ENCODE results near the gene CHAF1A. TPM values are rescaled to one million over a fixed set of nuclear protein-coding genes. Genes with fewer than 3 reads are reported as not detected.

The CHAF1A gene
- total and polyA plus RNA-seq, 2 of the 4 experiments (the other 2 are of a cell fraction), result 12.4 to 22.9 TPM

DNA sequence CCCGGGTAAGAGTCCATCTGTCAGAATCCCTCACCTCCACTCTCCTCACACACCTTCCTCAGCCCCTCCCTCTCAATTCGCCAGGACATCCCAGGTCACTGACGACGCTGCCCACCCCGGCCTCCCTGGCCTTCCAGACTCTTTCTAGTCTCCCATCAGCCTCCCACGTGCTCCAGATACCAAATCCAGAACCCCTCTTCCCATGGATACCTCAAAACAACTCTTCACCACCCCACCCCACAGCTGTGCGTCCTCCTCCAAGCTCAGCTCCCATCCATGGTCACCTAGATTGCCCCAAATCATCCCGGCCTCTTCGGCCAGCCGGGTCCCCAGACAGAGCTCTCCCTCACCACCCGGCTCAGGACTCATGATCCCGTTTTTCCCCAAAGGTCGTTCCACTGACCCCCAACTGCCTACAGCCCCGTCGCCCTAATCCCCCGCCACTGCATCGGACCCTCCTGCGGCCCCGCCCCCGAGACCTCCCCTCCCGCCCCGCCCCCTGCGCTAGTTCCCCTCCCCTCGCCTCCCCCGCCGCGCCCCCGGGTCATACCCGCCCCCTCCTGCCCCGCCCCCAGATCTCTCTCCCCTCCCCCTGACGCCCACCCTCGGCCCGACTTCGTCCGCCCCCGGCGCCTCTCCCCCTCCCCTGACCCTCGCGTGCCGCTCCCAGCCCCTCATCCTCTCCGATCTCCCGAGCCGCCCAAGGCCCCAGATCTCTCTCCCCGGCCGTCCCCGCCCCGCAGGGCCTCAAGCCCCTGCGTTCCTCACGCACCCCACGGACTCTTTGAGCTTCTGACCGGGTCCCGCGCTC, 54.6 kb downstream of the CHAF1A start:
- H2BK20ac ChIP-seq (ENCODE audit: low read depth, low read length), result 0 out of 2 replicates have a peak overlapping the region, but pooled peaks have one; percentile 42
- in situ Hi-C loops (cut with MboI; ENCODE audit: low sequenced_read_pairs), result no loop called here
- intact Hi-C loops (cut with micrococcal nuclease), result loop anchor here (2.0 kb wide), 1 partner anchor 54 kb away; the partner anchor contains the start of gene CHAF1A
- ATAC-seq (ENCODE audit: low read depth) (peak; percentile 45), DNase-seq (peak; percentile 56)
- H3K4ac ChIP-seq (ENCODE audit: low read depth, low read length), result peak overlapping the region; percentile 95
- peak overlapping the region; percentile 78 for H3K4me2 ChIP-seq (ENCODE audit: low read depth, low read length)
- H3K4me1 ChIP-seq (ENCODE audit: control insufficient read depth, insufficient read depth, low read length), result peaks cover 12% of the 10 kb centered on the region
- peak overlapping the region; percentile 97 for H3K4me3 ChIP-seq (ENCODE audit: insufficient read depth, low read depth, low read length)
- BruUV-seq (replicated peaks), result no TSS peak
- H3K14ac ChIP-seq (replicated peaks; ENCODE audit: low read depth, low read length), result peak overlapping the region; percentile 97
- peak overlapping the region; percentile 71 for H4K5ac ChIP-seq (ENCODE audit: low read depth, low read length)
- 1% methylated on average over 7 of the region's 53 CpGs; no CpG with 5 or more reads in 1 of the 2 experiments for WGBS, 2 experiments (ENCODE audit: extremely low coverage in 2 of 2, insufficient read length in 1 of 2)
- peak overlapping the region; percentile 87 for H2BK120ac ChIP-seq (ENCODE audit: low read depth, low read length)
- peak overlapping the region; percentile 91 for H2AFZ ChIP-seq (replicated peaks; ENCODE audit: low read length, poor library complexity)
- peaks cover 17% of the 10 kb centered on the region for H3K9me1 ChIP-seq (ENCODE audit: insufficient read depth, low read length)
- peak overlapping the region; percentile 96 to 98 for H4K8ac ChIP-seq (ENCODE audit: low read depth in 2 of 2, low read length in 2 of 2)
- H3K56ac ChIP-seq (ENCODE audit: extremely low read depth, insufficient read depth, low read length), result peak overlapping the region; percentile 91
- peak overlapping the region; percentile 99 for H3K9ac ChIP-seq (ENCODE audit: low read depth, low read length)
- dilution Hi-C loops (cut with HindIII; ENCODE audit: low sequenced_read_pairs, unreplicated experiment), result no loop called here
- H3K79me1 ChIP-seq (ENCODE audit: low read depth in 1 of 2, low read length in 2 of 2), result peaks cover 15 to 53% of the 10 kb centered on the region in 2 experiments
- peaks cover 23% of the 10 kb centered on the region for H3K36me3 ChIP-seq (ENCODE audit: control insufficient read depth, insufficient read depth, low read length)
- peak overlapping the region; percentile 88; the same call in 1 of the 3 replicates for H2BK15ac ChIP-seq (ENCODE audit: low read depth, low read length)
- H3K9me3 ChIP-seq (ENCODE audit: control insufficient read depth, insufficient read depth, low read length), result no peaks in the 10 kb centered on the region
- peak overlapping the region; percentile 99 for H2AK5ac ChIP-seq (ENCODE audit: low read depth, low read length)
- peak overlapping the region; percentile 93 for H2BK5ac ChIP-seq (ENCODE audit: low read depth, low read length, poor library complexity, severe bottlenecking)
- peak overlapping the region; percentile 99 for H3K27ac ChIP-seq (ENCODE audit: insufficient read depth, low read length)
- peak overlapping the region; percentile 97 for H3K23ac ChIP-seq (ENCODE audit: low read depth, low read length)
- H4K91ac ChIP-seq (ENCODE audit: insufficient read depth, low read depth, low read length), result peak overlapping the region; percentile 97
- ChIA-PET POLR2A (ENCODE audit: unreplicated experiment) (no interaction called here), CTCF (no interaction called here)
- peak overlapping the region; percentile 72 for H3K18ac ChIP-seq (ENCODE audit: low read depth, low read length)
- no peak for TF ChIP-seq NFE2L2 (IDR thresholded peaks at IDR 0.05; ENCODE audit: low read depth, low read length)
- peak; percentile 16; the same call in 1 of the 2 replicates for TF ChIP-seq MAZ (IDR thresholded peaks at IDR 0.05; ENCODE audit: borderline replicate concordance, low read depth, low read length)
- peak; percentile 70; the same call in 1 of the 2 replicates for TF ChIP-seq MXI1 (IDR thresholded peaks at IDR 0.05; ENCODE audit: borderline replicate concordance, low read depth, low read length)
- TF ChIP-seq POLR2A (IDR thresholded peaks at IDR 0.05; ENCODE audit: low read depth, low read length), result peak; percentile 71; the same call in 1 of the 2 replicates
- TF ChIP-seq MAFK (IDR thresholded peaks at IDR 0.05; ENCODE audit: low read depth, low read length), result no peak
- no peak for TF ChIP-seq SMC3 (IDR thresholded peaks at IDR 0.05; ENCODE audit: low read depth, low read length)
- no peak for TF ChIP-seq CHD1 (IDR thresholded peaks at IDR 0.05; ENCODE audit: low read depth, low read length)
- no peak for TF ChIP-seq RCOR1 (IDR thresholded peaks at IDR 0.05; ENCODE audit: insufficient replicate concordance, low read length)
- TF ChIP-seq, protein P1, sequence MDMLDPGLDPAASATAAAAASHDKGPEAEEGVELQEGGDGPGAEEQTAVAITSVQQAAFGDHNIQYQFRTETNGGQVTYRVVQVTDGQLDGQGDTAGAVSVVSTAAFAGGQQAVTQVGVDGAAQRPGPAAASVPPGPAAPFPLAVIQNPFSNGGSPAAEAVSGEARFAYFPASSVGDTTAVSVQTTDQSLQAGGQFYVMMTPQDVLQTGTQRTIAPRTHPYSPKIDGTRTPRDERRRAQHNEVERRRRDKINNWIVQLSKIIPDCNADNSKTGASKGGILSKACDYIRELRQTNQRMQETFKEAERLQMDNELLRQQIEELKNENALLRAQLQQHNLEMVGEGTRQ (IDR thresholded peaks at IDR 0.05; ENCODE audit: low read depth, low read length), result 0 out of 2 replicates have a peak, but pooled peaks have one; percentile 19
- TF ChIP-seq CEBPB (IDR thresholded peaks at IDR 0.05; ENCODE audit: low read depth, low read length), result no peak
- peaks cover 21% of the 10 kb centered on the region for H4K20me1 ChIP-seq (ENCODE audit: insufficient read depth, low read length)
- H2AK9ac ChIP-seq (replicated peaks; ENCODE audit: low read depth, low read length, poor library complexity), result peak overlapping the region; percentile 99
- H3K27me3 ChIP-seq (ENCODE audit: control insufficient read depth, insufficient read depth, low read length), result no peaks in the 10 kb centered on the region
